Kidney (tissue), 14 donors: ENCODE measurements around the gene RBCK1. TPM values are rescaled to one million over a fixed set of nuclear protein-coding genes. Genes with fewer than 3 reads are reported as not detected.

Experiments used
- DNase-seq, 5 donors: peaks; one replicate each; pipeline ENCODE4 v3.0.0-alpha.2; 2013 to 2020
- FAIRE-seq: peaks from 2 replicates; lab custom pipeline; 2012; peaks lifted over from hg19 to GRCh38; lab: Jason Lieb, UNC
- H3K27ac ChIP-seq, 2 donors: one replicate each; pipeline ENCODE4 v1.7.0; 2013; ENCODE audit warnings: low read depth in 2 of 2, low read length in 2 of 2, inconsistent platforms in 1 of 2
- H3K27me3 ChIP-seq: one replicate; pipeline ENCODE4 v1.7.1; 2013; ENCODE audit warnings: low read length, inconsistent platforms; ENCODE audit not compliant: control insufficient read depth, insufficient read depth
- H3K36me3 ChIP-seq, 3 donors: one replicate each; pipeline versions ENCODE4 v1.7.0 to v1.7.1; 2013; ENCODE audit warnings: low read length in 3 of 3, control low read depth in 1 of 3, inconsistent platforms in 1 of 3; ENCODE audit not compliant: insufficient read depth in 3 of 3, control insufficient read depth in 2 of 3
- H3K4me1 ChIP-seq, 3 donors: one replicate each; pipeline versions ENCODE4 v1.7.0 to v1.7.1; 2013; ENCODE audit warnings: low read length in 3 of 3, inconsistent platforms in 1 of 3, low read depth in 1 of 3; ENCODE audit not compliant: control insufficient read depth in 2 of 3, insufficient read depth in 2 of 3
- H3K4me3 ChIP-seq, 3 donors: one replicate each; pipeline versions ENCODE4 v1.7.0 to v1.8.1; 2013; ENCODE audit warnings: low read length in 3 of 3, control low read depth in 1 of 3, inconsistent platforms in 1 of 3
- H3K9ac ChIP-seq, 3 donors: one replicate each; pipeline versions ENCODE4 v1.7.0 to v1.7.1; 2013; ENCODE audit warnings: low read length in 3 of 3, control low read depth in 1 of 3, inconsistent platforms in 1 of 3
- H3K9me3 ChIP-seq, 3 donors: one replicate each; pipeline versions ENCODE4 v1.7.0 to v1.7.1; 2013; ENCODE audit warnings: low read length in 3 of 3, control low read depth in 1 of 3, inconsistent platforms in 1 of 3; ENCODE audit not compliant: control insufficient read depth in 2 of 3, insufficient read depth in 1 of 3
- CTCF ChIP-seq: IDR thresholded peaks from 3 replicates; pipeline ENCODE4 v1.5.1; 2012; ENCODE audit warnings: mild to moderate bottlenecking, moderate library complexity, borderline replicate concordance; ENCODE audit not compliant: insufficient read depth; ENCODE audit errors: extremely low read depth
- intact Hi-C: fragments of 100-400 bp; cut with DNase I; formaldehyde crosslinking; loops from one replicate; pipeline ENCODE4 v1.11.1; 2022
- polyA plus RNA-seq: library from polyadenylated mRNA; stranded (reverse); fragments of 350-450 nt; fragmentation: Illumina TruSeq; extraction: RNeasy Lipid Tissue Mini Kit (QIAGEN cat#74804); gene quantifications from one replicate; pipeline ENCODE4 v1.2.3, GENCODE V29; 2014; ENCODE audit warnings: low read depth, low replicate concordance; ENCODE audit not compliant: insufficient read depth
- total RNA-seq: library from RNA; stranded (reverse); fragmentation: NEBNext Ultra II Directional; extraction: Animal tissue kit (Norgen Biotek cat#: 25700); gene quantifications from one replicate; pipeline ENCODE4 v1.2.1, GENCODE V29; 2021
- donor health status: control.
- donor health status: control.
- donor health status: control.
- donor health status: control.
- donor health status: control.
- donor health status: DM: yes; HTN: yes; CAD: no.
- donor health status: Normal renal cell carcinoma (clear cell type).

Gene RBCK1
- total and polyA plus RNA-seq, 2 donors from 2014 or later = 73.0 to 93.6 TPM

- no peak for TF ChIP-seq CTCF
- Histone ChIP-seq H3K9me3 (no peaks in the 10 kb centered on the region), H3K4me3 (no peak overlapping the region), H3K27ac (no peak overlapping the region), H3K27me3 (no peaks in the 10 kb centered on the region), H3K4me1 (peaks cover 0 to 6% (median 0%) of the 10 kb centered on the region in 3 donors), H3K9ac (no peak overlapping the region), H3K36me3 (no peaks in the 10 kb centered on the region)
- peak in 3 of 5 donors; percentile 27 to 61 (median 40) for DNase-seq
- intact Hi-C loops = no loop called here
- FAIRE-seq = no peak
Measured at GRCh38 chr20:361561-361960, 46.5 kb upstream of the RBCK1 start.

GRCh38 chr20:362271-363254 lies 45.5 kb upstream of the RBCK1 start:
- H3K4me1 ChIP-seq = peaks cover 0 to 6% (median 0%) of the 10 kb centered on the region in 3 donors
- no peaks in the 10 kb centered on the region for H3K36me3 ChIP-seq
- no peak overlapping the region for H3K27ac ChIP-seq
- intact Hi-C loops = no loop called here
- no peaks in the 10 kb centered on the region for H3K9me3 ChIP-seq
- peak; percentile 28 for TF ChIP-seq CTCF
- no peaks in the 10 kb centered on the region for H3K27me3 ChIP-seq
- H3K4me3 ChIP-seq = no peak overlapping the region
- H3K9ac ChIP-seq = no peak overlapping the region
- peak in 4 of 5 donors; percentile 34 to 94 (median 52) for DNase-seq
- no peak for FAIRE-seq

- H3K4me3 ChIP-seq = no peak overlapping the region
- intact Hi-C loops = no loop called here
- no peak overlapping the region for H3K27ac ChIP-seq
- H3K9me3 ChIP-seq = no peaks in the 10 kb centered on the region
- no peak for TF ChIP-seq CTCF
- H3K4me1 ChIP-seq = peaks cover 0 to 6% (median 0%) of the 10 kb centered on the region in 3 donors
- H3K36me3 ChIP-seq = no peaks in the 10 kb centered on the region
- no peak overlapping the region for H3K9ac ChIP-seq
- DNase-seq (no peak), FAIRE-seq (no peak)
- no peaks in the 10 kb centered on the region for H3K27me3 ChIP-seq
Measured at GRCh38 chr20:363319-364078, 44.6 kb upstream of the RBCK1 start.
